ENCODE results near the gene OTOS.

- TF ChIP-seq CTCF (IDR thresholded peaks at IDR 0.05): no peak
- TF ChIP-seq POLR2AphosphoS5 (IDR thresholded peaks at IDR 0.05; ENCODE audit: low read depth, low read length): no peak
Observed at GRCh38 chr2:240184656-240185055, 44.2 kb upstream of the OTOS start.
